Measurements from ENCODE around the gene NUMA1. TPM values are rescaled to one million over a fixed set of nuclear protein-coding genes. Genes with fewer than 3 reads are reported as not detected.

Gene NUMA1
- total RNA-seq, 2 experiments from 2014 or later, result 148 to 159 TPM

- Histone ChIP-seq H3K4me2 (ENCODE audit: low read length) (no peak overlapping the region), H3K27ac (ENCODE audit: low read depth, low read length, poor library complexity, severe bottlenecking) (no peak overlapping the region), H3K36me3 (ENCODE audit: insufficient read depth, low read length) (no peaks in the 10 kb centered on the region), H3K9me2 (ENCODE audit: insufficient read depth, low read length) (no peaks in the 10 kb centered on the region), H3K79me2 (ENCODE audit: insufficient read depth, low read depth, low read length) (no peaks in the 10 kb centered on the region), H3K9me3 (ENCODE audit: low read length) (peaks cover 26% of the 10 kb centered on the region), H3K4me3 (ENCODE audit: low read depth, low read length, poor library complexity, severe bottlenecking) (no peak overlapping the region), H3K4me1 (ENCODE audit: insufficient read depth, low read length, poor library complexity, severe bottlenecking) (no peaks in the 10 kb centered on the region), H4K20me1 (ENCODE audit: insufficient read depth, low read length) (no peaks in the 10 kb centered on the region), H2AFZ (ENCODE audit: low read length) (no peak overlapping the region)
- intact Hi-C loops (cut with micrococcal nuclease; ENCODE audit: unreplicated experiment), result no loop called here
- TF ChIP-seq EZH2phosphoT487 (IDR thresholded peaks at IDR 0.05; ENCODE audit: borderline replicate concordance, low read depth, low read length), result no peak
- no peak for TF ChIP-seq CTCF (conservative IDR thresholded peaks at IDR 0.05; ENCODE audit: low read length)
- no TSS peak for BruUV-seq (replicated peaks)
- CTCF ChIA-PET (ENCODE audit: unreplicated experiment), result no interaction called here
- no peak for DNase-seq (ENCODE audit: low spot score)
- POLR2A ChIA-PET, result no interaction called here
Observed at GRCh38 chr11:72123117-72123653, 42.8 kb upstream of the NUMA1 start.

- ChIA-PET CTCF (ENCODE audit: unreplicated experiment) (no interaction called here), POLR2A (no interaction called here)
- H3K4me1 ChIP-seq (ENCODE audit: insufficient read depth, low read length, poor library complexity, severe bottlenecking), result no peaks in the 10 kb centered on the region
- intact Hi-C loops (cut with micrococcal nuclease; ENCODE audit: unreplicated experiment), result no loop called here
- no peak overlapping the region for H2AFZ ChIP-seq (ENCODE audit: low read length)
- no peaks in the 10 kb centered on the region for H4K20me1 ChIP-seq (ENCODE audit: insufficient read depth, low read length)
- no peak overlapping the region for H3K4me3 ChIP-seq (ENCODE audit: low read depth, low read length, poor library complexity, severe bottlenecking)
- no peak for DNase-seq (ENCODE audit: low spot score)
- no peak overlapping the region for H3K4me2 ChIP-seq (ENCODE audit: low read length)
- TF ChIP-seq EZH2phosphoT487 (IDR thresholded peaks at IDR 0.05; ENCODE audit: borderline replicate concordance, low read depth, low read length) (no peak), CTCF (conservative IDR thresholded peaks at IDR 0.05; ENCODE audit: low read length) (no peak)
- no peaks in the 10 kb centered on the region for H3K79me2 ChIP-seq (ENCODE audit: insufficient read depth, low read depth, low read length)
- no peaks in the 10 kb centered on the region for H3K36me3 ChIP-seq (ENCODE audit: insufficient read depth, low read length)
- no peaks in the 10 kb centered on the region for H3K9me2 ChIP-seq (ENCODE audit: insufficient read depth, low read length)
- H3K27ac ChIP-seq (ENCODE audit: low read depth, low read length, poor library complexity, severe bottlenecking), result no peak overlapping the region
- no TSS peak for BruUV-seq (replicated peaks)
- peaks cover 20% of the 10 kb centered on the region for H3K9me3 ChIP-seq (ENCODE audit: low read length)
Observed at GRCh38 chr11:72122607-72123006, 42.3 kb upstream of the NUMA1 start.

GRCh38 chr11:72120930-72121329 is 40.6 kb upstream of the NUMA1 start:
- Histone ChIP-seq H3K27ac (ENCODE audit: low read depth, low read length, poor library complexity, severe bottlenecking) (no peak overlapping the region), H4K20me1 (ENCODE audit: insufficient read depth, low read length) (no peaks in the 10 kb centered on the region), H3K9me2 (ENCODE audit: insufficient read depth, low read length) (no peaks in the 10 kb centered on the region), H3K4me2 (ENCODE audit: low read length) (no peak overlapping the region), H3K4me3 (ENCODE audit: low read depth, low read length, poor library complexity, severe bottlenecking) (no peak overlapping the region), H3K9me3 (ENCODE audit: low read length) (0 out of 2 replicates have a peak, but pooled peaks cover 6% of the 10 kb centered on the region), H2AFZ (ENCODE audit: low read length) (no peak overlapping the region), H3K4me1 (ENCODE audit: insufficient read depth, low read length, poor library complexity, severe bottlenecking) (no peaks in the 10 kb centered on the region), H3K36me3 (ENCODE audit: insufficient read depth, low read length) (no peaks in the 10 kb centered on the region), H3K79me2 (ENCODE audit: insufficient read depth, low read depth, low read length) (no peaks in the 10 kb centered on the region)
- TF ChIP-seq CTCF (conservative IDR thresholded peaks at IDR 0.05; ENCODE audit: low read length) (no peak), EZH2phosphoT487 (IDR thresholded peaks at IDR 0.05; ENCODE audit: borderline replicate concordance, low read depth, low read length) (no peak)
- no peak for DNase-seq (ENCODE audit: low spot score)
- intact Hi-C loops (cut with micrococcal nuclease; ENCODE audit: unreplicated experiment), result no loop called here
- ChIA-PET CTCF (ENCODE audit: unreplicated experiment) (no interaction called here), POLR2A (no interaction called here)
- no TSS peak for BruUV-seq (replicated peaks)

Data from OCI-LY7 (cell line).